HFF-Myc (cell line): ENCODE data around the gene GRWD1.

Experiments used
- DNase-seq: peaks from one replicate; pipeline ENCODE4 v3.0.0-alpha.2; 2011; ENCODE audit warnings: low read depth; ENCODE audit errors: extremely low read depth
- H3K4me3 ChIP-seq: replicated peaks from 2 replicates; pipeline ENCODE4 v1.5.1; 2011; ENCODE audit warnings: low read depth, mild to moderate bottlenecking, control low read depth, low read length
- TF ChIP-seq, protein P1 (sequence below): IDR thresholded peaks from 2 replicates; pipeline ENCODE4 v1.5.1; 2012; ENCODE audit warnings: mild to moderate bottlenecking, low read depth, low read length, control low read depth; ENCODE audit errors: missing control alignments

GRWD1 gene

DNA sequence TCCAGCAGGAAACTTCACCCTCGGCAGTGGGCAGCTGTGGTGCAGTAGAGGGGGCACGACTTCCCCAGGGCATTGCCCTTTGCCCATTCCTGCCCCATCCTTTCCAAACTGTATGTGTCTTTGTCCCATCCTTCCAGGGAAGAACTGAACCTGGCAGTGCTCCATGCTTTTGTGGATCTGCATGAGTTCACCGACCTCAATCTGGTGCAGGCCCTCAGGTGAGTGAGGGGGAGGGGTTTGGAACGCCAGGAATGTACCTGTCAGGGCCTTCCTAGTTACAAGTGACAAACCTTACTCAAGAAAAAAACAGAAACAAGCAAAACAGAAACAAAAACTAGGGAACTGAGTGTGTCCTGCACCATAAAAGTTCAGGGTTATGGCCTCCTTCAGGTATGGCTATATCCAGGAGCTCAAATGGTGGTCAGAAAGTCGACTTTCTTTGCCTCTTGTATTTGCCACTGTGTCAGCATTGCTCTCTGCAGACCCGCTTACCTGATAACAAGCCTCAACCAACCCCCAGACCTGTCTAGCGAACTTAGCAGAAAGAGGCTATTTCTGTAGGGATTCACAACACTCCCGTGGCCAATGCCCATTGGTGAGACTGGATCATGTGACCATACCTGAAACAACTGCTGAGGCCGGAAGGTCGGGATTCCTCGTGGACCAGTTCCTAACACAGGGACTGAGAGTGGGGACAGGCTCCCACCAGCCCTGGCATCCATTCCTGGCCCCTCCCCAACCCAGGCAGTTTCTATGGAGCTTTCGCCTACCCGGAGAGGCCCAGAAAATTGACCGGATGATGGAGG, 27.6 kb downstream of the GRWD1 start:
- H3K4me3 ChIP-seq = no peak overlapping the region
- no peak for DNase-seq
- TF ChIP-seq, protein P1, sequence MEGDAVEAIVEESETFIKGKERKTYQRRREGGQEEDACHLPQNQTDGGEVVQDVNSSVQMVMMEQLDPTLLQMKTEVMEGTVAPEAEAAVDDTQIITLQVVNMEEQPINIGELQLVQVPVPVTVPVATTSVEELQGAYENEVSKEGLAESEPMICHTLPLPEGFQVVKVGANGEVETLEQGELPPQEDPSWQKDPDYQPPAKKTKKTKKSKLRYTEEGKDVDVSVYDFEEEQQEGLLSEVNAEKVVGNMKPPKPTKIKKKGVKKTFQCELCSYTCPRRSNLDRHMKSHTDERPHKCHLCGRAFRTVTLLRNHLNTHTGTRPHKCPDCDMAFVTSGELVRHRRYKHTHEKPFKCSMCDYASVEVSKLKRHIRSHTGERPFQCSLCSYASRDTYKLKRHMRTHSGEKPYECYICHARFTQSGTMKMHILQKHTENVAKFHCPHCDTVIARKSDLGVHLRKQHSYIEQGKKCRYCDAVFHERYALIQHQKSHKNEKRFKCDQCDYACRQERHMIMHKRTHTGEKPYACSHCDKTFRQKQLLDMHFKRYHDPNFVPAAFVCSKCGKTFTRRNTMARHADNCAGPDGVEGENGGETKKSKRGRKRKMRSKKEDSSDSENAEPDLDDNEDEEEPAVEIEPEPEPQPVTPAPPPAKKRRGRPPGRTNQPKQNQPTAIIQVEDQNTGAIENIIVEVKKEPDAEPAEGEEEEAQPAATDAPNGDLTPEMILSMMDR = no peak

DNA sequence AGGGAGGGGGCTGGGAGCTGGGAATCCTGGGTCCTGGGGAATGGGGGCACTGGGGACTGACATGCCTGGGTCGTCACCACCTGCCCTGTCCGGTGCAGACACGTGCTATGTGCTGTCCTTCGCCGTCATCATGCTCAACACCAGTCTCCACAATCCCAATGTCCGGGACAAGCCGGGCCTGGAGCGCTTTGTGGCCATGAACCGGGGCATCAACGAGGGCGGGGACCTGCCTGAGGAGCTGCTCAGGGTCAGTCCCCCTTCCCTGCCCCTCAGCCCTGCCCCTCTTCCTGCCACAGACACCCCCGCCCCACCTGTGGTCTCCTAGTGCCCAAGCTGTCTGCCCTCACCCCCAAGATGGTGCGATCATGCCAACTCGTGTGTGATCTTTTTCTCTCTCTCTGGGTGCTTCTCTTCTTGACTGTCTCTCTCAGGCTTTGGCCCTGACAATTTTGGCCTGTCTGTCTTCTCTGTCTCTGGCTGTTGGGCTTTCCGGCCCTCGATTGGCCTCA, 28.4 kb downstream of the GRWD1 start:
- no peak for DNase-seq
- TF ChIP-seq, protein P1 = no peak
- no peak overlapping the region for H3K4me3 ChIP-seq

DNA sequence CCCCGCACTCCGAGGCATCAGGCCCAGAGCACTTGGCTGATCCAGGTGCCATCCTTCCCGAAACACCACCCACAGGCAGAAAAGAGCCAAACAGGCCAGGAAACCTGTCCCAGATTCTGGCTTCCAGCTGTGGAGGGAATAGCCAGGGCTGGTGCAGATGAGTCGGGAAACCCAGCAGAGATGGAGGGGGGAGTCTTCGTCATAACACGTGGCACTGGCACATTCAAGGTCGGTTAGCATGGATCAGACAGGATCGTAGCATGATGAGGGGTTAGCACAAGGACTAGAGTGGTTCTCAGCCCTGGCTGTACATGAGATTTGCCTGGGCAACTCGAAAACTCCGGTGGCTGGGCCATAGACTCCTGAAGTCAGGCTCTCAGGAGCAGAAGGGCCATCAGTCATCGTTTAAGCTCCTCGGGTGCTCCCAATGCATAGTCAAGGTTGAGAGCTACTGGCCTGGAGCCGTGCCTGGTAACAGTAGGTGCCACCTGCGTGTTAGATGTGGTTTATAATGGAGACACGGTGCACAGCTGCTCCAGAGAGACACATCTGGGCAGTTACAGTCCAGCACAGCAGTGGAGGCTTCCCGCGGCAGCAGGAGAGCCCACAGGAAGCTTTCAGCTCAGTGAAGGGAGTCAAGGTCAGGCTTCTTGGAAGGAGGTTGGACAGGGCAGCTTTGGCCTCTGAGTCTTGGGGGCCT, 29.7 kb downstream of the GRWD1 start:
- DNase-seq = no peak

DNA sequence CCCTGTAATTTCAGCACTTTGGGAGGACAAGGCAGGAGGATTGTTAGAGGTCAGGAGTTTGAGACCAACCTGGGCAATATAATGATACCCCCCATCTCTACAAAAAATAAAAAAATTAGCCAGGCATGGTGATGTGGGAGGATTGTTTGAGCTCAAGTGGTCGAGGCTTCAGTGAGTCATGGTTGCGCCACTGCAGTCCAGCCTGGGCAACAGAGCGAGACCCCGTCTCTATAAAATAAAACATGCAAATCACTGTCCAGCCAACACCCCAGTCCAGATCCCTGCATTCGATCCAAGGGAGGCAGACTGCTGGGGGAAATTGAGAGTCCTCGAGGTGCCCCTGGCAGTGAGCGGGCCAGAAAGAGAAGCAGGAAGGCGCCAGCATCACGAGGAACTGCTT, 30.4 kb downstream of the GRWD1 start:
- TF ChIP-seq, protein P1 = no peak
- H3K4me3 ChIP-seq = no peak overlapping the region
- no peak for DNase-seq

More for the DNA sequence above, 29.7 kb downstream of the GRWD1 start:
- TF ChIP-seq, protein P1 = no peak
- no peak overlapping the region for H3K4me3 ChIP-seq

DNA sequence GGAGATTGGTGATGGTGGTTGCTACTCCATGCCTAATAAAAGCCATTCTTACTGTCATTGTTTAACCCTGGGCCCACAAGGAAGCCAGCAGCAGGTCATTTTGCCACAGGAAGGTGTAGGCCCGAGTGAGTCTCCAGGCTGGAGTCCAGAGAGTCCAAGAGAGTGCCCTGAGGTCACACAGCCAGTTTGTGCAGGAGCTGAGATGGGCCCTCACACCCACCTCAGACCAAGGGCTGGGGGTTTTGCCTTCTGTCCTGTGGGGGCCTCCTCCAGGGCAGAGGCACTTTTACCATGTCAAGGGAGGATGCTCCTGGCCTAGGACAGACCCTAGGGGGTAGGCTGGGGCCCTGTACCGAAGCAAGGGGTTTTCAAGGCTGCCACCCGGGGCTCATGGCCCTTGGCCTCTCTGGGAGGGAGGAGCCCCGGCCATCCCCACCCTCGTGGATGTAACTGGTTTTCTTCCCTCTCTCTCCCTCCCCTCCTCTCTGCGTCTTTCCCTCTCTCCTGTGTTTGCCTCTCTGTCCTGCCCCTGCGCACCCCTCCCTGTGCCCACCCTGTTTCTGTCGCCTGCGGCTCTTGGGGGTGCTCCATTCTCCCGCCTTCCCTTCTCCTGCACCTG, 31.4 kb downstream of the GRWD1 start:
- TF ChIP-seq, protein P1 = no peak
- DNase-seq = no peak
- H3K4me3 ChIP-seq = no peak overlapping the region

DNA sequence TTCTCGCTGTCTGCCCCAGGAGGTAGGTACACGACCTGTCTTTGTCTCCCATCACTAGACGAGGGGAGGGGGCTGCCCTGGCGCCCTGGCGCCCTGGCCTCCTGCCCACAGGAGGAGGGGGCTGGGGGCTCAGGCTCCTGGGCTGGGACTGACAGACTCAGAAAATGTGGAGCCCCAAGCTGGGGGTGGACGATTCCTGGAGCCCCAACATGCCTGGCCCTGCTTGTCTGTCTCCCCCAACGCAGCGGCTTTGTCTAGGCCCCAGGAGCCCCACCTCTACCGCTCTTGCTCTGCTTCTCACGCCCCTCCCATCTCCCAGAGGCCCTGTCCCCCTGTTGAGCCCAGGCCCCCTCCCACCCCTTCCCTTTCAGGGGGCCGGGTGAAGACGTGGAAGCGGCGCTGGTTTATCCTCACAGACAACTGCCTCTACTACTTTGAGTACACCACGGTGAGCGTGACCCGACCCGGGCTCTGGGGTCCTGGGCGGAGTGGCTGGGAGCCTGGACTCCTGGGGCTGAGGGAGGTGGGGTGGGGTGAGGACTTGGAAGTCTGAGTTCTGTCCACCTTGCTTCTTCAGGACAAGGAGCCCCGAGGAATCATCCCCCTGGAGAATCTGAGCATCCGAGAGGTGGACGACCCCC, 32.0 kb downstream of the GRWD1 start:
- TF ChIP-seq, protein P1 = no peak
- H3K4me3 ChIP-seq = no peak overlapping the region
- no peak for DNase-seq
